HEK293 (cell line): Measurements from ENCODE around the gene DIPK1C.

Experiments used
- GLIS2 ChIP-seq: fragments of 450-650 bp; formaldehyde crosslinking; IDR thresholded peaks from 2 replicates; pipeline ENCODE4 v1.5.1; 2016; ENCODE audit warnings: missing biosample characterization, missing genetic modification characterization
- MZF1 ChIP-seq: fragments of 450-650 bp; formaldehyde crosslinking; IDR thresholded peaks from 2 replicates; pipeline ENCODE4 v1.5.1; 2017; ENCODE audit warnings: missing biosample characterization, missing genetic modification characterization, borderline replicate concordance
- YY1 ChIP-seq: fragments of 450-650 bp; formaldehyde crosslinking; IDR thresholded peaks from 2 replicates; pipeline ENCODE4 v1.5.1; 2018; ENCODE audit warnings: missing biosample characterization, missing genetic modification characterization
- ZNF174 ChIP-seq: fragments of 450-650 bp; formaldehyde crosslinking; IDR thresholded peaks from 2 replicates; pipeline ENCODE4 v1.5.0; 2017; ENCODE audit warnings: missing biosample characterization, mild to moderate bottlenecking, missing genetic modification characterization
- ZNF239 ChIP-seq: fragments of 450-650 bp; formaldehyde crosslinking; IDR thresholded peaks from 2 replicates; pipeline ENCODE4 v1.5.1; 2016; ENCODE audit warnings: missing biosample characterization, missing genetic modification characterization
- ZNF48 ChIP-seq: fragments of 450-650 bp; formaldehyde crosslinking; IDR thresholded peaks from 2 replicates; pipeline ENCODE4 v1.5.1; 2016; ENCODE audit warnings: missing biosample characterization, missing genetic modification characterization
- ZNF777 ChIP-seq: fragments of 450-650 bp; formaldehyde crosslinking; IDR thresholded peaks from 2 replicates; pipeline ENCODE4 v1.5.1; 2017; ENCODE audit warnings: missing biosample characterization, missing genetic modification characterization, borderline replicate concordance
- TF ChIP-seq, protein P1 (sequence below): fragments of 450-650 bp; formaldehyde crosslinking; IDR thresholded peaks from 2 replicates; pipeline ENCODE4 v1.5.1; 2016; ENCODE audit warnings: missing biosample characterization, missing genetic modification characterization
- TF ChIP-seq, protein P2 (sequence below): fragments of 450-650 bp; formaldehyde crosslinking; IDR thresholded peaks from 2 replicates; pipeline ENCODE4 v1.5.1; 2016; ENCODE audit warnings: missing biosample characterization, missing genetic modification characterization
- TF ChIP-seq, protein P3 (sequence below): fragments of 450-650 bp; formaldehyde crosslinking; IDR thresholded peaks from 2 replicates; pipeline ENCODE4 v1.5.1; 2016; ENCODE audit warnings: missing biosample characterization, missing genetic modification characterization
- TF ChIP-seq, protein P4 (sequence below): fragments of 450-650 bp; formaldehyde crosslinking; optimal IDR thresholded peaks from 2 replicates; pipeline ENCODE3; 2016; ENCODE audit warnings: missing biosample characterization, mild to moderate bottlenecking, missing genetic modification characterization

DNA sequence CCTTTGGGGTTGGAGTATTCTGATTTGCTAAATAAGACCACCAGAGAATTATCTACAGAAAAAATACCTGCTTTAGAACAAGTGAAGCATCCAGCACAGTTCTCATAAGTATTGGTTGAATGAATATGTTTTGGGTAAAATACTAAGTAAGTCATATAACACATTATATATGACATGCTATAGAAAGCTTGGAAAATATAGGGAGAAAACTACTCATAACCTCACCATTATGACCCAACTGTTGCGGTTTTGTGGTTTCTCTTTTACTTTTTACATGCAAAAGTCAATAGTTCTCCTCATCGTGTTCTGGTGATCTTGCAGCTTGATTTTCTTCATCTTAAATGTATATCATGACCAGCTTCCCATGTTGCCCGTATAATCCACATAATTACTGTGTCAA, 66.2 kb downstream of the DIPK1C start:
- TF ChIP-seq, protein P1, sequence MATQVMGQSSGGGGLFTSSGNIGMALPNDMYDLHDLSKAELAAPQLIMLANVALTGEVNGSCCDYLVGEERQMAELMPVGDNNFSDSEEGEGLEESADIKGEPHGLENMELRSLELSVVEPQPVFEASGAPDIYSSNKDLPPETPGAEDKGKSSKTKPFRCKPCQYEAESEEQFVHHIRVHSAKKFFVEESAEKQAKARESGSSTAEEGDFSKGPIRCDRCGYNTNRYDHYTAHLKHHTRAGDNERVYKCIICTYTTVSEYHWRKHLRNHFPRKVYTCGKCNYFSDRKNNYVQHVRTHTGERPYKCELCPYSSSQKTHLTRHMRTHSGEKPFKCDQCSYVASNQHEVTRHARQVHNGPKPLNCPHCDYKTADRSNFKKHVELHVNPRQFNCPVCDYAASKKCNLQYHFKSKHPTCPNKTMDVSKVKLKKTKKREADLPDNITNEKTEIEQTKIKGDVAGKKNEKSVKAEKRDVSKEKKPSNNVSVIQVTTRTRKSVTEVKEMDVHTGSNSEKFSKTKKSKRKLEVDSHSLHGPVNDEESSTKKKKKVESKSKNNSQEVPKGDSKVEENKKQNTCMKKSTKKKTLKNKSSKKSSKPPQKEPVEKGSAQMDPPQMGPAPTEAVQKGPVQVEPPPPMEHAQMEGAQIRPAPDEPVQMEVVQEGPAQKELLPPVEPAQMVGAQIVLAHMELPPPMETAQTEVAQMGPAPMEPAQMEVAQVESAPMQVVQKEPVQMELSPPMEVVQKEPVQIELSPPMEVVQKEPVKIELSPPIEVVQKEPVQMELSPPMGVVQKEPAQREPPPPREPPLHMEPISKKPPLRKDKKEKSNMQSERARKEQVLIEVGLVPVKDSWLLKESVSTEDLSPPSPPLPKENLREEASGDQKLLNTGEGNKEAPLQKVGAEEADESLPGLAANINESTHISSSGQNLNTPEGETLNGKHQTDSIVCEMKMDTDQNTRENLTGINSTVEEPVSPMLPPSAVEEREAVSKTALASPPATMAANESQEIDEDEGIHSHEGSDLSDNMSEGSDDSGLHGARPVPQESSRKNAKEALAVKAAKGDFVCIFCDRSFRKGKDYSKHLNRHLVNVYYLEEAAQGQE (tag by site-specific recombination): no peak
- TF ChIP-seq, protein P2, sequence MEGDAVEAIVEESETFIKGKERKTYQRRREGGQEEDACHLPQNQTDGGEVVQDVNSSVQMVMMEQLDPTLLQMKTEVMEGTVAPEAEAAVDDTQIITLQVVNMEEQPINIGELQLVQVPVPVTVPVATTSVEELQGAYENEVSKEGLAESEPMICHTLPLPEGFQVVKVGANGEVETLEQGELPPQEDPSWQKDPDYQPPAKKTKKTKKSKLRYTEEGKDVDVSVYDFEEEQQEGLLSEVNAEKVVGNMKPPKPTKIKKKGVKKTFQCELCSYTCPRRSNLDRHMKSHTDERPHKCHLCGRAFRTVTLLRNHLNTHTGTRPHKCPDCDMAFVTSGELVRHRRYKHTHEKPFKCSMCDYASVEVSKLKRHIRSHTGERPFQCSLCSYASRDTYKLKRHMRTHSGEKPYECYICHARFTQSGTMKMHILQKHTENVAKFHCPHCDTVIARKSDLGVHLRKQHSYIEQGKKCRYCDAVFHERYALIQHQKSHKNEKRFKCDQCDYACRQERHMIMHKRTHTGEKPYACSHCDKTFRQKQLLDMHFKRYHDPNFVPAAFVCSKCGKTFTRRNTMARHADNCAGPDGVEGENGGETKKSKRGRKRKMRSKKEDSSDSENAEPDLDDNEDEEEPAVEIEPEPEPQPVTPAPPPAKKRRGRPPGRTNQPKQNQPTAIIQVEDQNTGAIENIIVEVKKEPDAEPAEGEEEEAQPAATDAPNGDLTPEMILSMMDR (tag by site-specific recombination): no peak
- no peak for TF ChIP-seq MZF1 (tag by site-specific recombination)
- TF ChIP-seq GLIS2 (tag by site-specific recombination): no peak
- TF ChIP-seq ZNF48: no peak
- no peak for TF ChIP-seq ZNF777 (tag by site-specific recombination)
- no peak for TF ChIP-seq YY1 (tag by site-specific recombination)
- TF ChIP-seq ZNF174 (tag by site-specific recombination): no peak
- no peak for TF ChIP-seq ZNF239 (tag by site-specific recombination)
- TF ChIP-seq, protein P3, sequence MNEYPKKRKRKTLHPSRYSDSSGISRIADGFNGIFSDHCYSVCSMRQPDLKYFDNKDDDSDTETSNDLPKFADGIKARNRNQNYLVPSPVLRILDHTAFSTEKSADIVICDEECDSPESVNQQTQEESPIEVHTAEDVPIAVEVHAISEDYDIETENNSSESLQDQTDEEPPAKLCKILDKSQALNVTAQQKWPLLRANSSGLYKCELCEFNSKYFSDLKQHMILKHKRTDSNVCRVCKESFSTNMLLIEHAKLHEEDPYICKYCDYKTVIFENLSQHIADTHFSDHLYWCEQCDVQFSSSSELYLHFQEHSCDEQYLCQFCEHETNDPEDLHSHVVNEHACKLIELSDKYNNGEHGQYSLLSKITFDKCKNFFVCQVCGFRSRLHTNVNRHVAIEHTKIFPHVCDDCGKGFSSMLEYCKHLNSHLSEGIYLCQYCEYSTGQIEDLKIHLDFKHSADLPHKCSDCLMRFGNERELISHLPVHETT (tag by site-specific recombination): no peak
- TF ChIP-seq, protein P4, sequence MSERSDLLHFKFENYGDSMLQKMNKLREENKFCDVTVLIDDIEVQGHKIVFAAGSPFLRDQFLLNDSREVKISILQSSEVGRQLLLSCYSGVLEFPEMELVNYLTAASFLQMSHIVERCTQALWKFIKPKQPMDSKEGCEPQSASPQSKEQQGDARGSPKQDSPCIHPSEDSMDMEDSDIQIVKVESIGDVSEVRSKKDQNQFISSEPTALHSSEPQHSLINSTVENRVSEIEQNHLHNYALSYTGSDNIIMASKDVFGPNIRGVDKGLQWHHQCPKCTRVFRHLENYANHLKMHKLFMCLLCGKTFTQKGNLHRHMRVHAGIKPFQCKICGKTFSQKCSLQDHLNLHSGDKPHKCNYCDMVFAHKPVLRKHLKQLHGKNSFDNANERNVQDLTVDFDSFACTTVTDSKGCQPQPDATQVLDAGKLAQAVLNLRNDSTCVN (tag by site-specific recombination): no peak
